ENCODE data around the gene PIWIL4.

DNA sequence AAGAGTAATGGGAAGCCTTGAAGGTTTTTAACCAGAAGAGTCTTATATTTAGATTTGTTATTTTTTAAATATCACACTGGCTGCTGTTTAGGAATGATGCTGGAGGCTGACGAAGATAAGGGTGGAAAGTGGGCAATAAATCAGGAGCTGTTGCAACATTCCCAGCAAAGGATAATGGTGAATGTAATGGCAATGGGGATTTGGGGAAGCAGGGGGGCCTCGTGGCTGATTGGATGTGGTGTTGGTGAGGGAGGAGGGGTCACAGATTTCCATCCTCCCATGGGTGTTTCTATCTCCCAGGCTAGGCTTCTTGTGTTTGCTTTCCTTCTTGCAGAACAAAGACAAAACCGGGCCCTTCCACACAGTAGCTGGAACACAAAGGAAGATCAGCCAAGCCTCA is 80.8 kb downstream of the PIWIL4 start:
- TF ChIP-seq GATA3 (IDR thresholded peaks at IDR 0.05; ENCODE audit: low read depth, low read length) (no peak), GATA2 (IDR thresholded peaks at IDR 0.05; ENCODE audit: low read depth, low read length) (no peak)

Measured in SH-SY5Y (cell line).